C4-2B (cell line): ENCODE data around the gene SH3PXD2B.

Experiments
- H3K27ac ChIP-seq: fragments of 450-650 bp; 2 replicates; pipeline ENCODE4 v1.5.1; 2017
- CTCF ChIP-seq: fragments of 450-650 bp; conservative IDR thresholded peaks from 2 replicates; pipeline ENCODE4 v1.5.1; 2017; ENCODE audit warnings: mild to moderate bottlenecking
- ZFX ChIP-seq: fragments of 450-650 bp; IDR thresholded peaks from 2 replicates; pipeline ENCODE4 v1.6.1; 2017

Gene SH3PXD2B

DNA sequence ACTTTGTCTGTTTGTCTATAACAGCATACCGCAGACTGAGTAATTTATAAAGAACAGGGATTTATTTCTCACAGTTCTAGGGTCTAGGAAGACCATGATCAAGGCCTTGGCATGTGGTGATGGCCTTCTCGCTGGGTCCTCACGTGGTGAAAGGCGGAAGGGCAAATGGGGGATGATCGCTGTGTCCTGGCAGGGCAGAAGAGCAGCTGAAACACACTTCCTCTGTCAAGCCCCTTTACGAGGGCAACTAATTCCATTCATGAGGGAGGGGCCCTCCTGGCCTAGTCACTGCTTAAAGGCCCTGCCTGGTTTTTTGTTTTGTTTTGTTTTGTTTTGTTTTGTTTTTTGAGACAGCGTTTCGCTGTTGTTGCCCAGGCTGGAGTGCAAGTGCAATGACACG, 128.9 kb downstream of the SH3PXD2B start:
- TF ChIP-seq CTCF (no peak), ZFX (no peak)
- no peak overlapping the region for H3K27ac ChIP-seq

- TF ChIP-seq CTCF (no peak), ZFX (no peak)
- H3K27ac ChIP-seq, result no peak overlapping the region
Observed at GRCh38 chr5:172322028-172322965, 132.0 kb downstream of the SH3PXD2B start.

DNA sequence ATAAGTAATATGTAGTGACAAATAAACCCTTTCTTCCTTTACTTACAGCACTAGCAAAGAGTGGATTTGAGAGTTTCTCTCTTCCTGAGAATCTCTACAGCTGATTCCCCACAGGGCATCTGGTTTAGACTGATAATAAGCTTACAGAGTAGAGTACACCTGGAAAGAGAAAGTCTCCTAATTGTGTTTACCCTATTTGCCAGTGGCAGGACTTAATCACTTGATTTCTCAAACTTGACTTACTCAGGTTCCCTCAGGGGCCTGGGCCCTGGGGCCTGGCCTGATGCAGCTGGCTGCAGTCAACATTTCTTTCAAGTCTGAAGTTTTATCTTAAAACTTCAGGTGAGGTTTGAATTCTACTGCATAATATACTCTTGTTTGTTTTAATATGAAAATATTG, 132.7 kb downstream of the SH3PXD2B start:
- no peak for TF ChIP-seq ZFX
- TF ChIP-seq CTCF, result no peak
- no peak overlapping the region for H3K27ac ChIP-seq

DNA sequence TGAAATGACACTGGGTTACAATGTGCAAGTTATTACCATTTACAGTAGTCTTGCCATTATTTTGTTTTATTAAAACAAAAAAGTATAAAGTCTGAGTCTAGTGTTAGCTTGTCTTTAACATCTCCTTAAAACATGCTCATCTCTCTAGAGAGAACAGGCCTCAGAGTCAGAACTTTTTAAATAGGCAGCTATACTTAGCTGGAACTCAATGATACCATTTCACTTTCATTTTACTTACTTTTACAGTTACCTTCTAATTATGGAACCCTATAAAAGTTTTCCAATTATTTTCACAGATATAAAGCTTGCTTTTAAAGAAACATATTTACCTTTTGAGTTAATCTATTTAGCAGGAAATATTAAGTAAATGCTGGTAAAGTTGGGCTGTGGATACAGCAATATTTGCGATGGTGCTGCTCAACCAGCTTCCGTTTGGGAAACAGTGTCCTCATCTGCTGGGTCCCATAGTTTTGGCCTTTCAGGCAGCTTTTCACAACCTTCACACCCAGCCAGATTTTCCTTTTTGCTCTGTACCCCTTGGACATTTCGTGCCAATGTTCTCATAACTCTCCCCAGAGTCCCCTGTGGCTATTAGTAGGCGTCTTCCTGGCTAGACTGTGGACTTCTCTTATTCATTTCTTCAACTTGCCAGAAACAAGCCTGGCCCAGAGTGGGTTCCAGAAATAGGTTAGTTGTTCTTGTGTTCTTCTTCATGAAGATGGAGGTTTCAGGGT, 134.4 kb downstream of the SH3PXD2B start:
- no peak overlapping the region for H3K27ac ChIP-seq
- no peak for TF ChIP-seq CTCF
- TF ChIP-seq ZFX, result no peak

GRCh38 chr5:172315587-172316493, 138.5 kb downstream of the SH3PXD2B start:
- no peak for TF ChIP-seq ZFX
- no peak for TF ChIP-seq CTCF
- no peak overlapping the region for H3K27ac ChIP-seq

DNA sequence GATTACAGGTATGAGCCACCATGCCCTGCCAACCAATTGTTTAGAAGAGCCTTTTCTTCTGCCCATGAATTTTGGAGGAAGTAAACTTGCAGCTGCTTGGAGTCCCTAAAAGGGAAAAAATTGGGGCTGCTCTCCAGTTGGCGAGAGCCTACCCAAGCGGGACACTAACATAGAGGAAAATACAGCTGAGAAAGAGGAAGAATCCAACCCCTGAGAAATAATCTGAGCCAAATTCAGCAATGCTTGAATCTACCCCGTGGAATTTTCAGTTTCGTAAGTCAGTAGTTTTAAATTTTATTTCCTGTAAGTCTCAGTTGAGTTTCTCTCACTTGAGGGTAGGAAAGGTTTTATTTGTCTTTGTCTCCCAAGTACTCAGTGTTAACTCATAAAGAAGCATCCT, 140.4 kb downstream of the SH3PXD2B start:
- no peak overlapping the region for H3K27ac ChIP-seq
- TF ChIP-seq CTCF (no peak), ZFX (no peak)
